Muscle layer of colon (tissue), 2 donors: ENCODE measurements around the gene MYL2.

Experiments used
- H3K27ac ChIP-seq: one replicate; pipeline ENCODE4 v1.7.0; 2013; ENCODE audit warnings: low read depth, mild to moderate bottlenecking, low read length, moderate library complexity
- H3K27me3 ChIP-seq, 2 donors: one replicate each; pipeline ENCODE4 v1.7.0; 2013; ENCODE audit warnings: low read length in 2 of 2, mild to moderate bottlenecking in 2 of 2; ENCODE audit not compliant: insufficient read depth in 2 of 2, control insufficient read depth in 1 of 2
- H3K36me3 ChIP-seq: one replicate; pipeline ENCODE4 v1.7.0; 2013; ENCODE audit warnings: mild to moderate bottlenecking, low read length; ENCODE audit not compliant: insufficient read depth
- H3K4me1 ChIP-seq: one replicate; pipeline ENCODE4 v1.7.0; 2013; ENCODE audit warnings: mild to moderate bottlenecking, low read length; ENCODE audit not compliant: insufficient read depth
- H3K4me3 ChIP-seq, 2 donors: one replicate each; pipeline ENCODE4 v1.7.0; 2013; ENCODE audit warnings: low read length in 2 of 2, low read depth in 1 of 2, mild to moderate bottlenecking in 1 of 2, moderate library complexity in 1 of 2
- H3K9ac ChIP-seq: one replicate; pipeline ENCODE4 v1.7.0; 2013; ENCODE audit warnings: low read length
- H3K9me3 ChIP-seq: one replicate; pipeline ENCODE4 v1.7.0; 2013; ENCODE audit warnings: mild to moderate bottlenecking, low read length
- donor health status: abdominal sarcoma.
- donor health status: Adenocarcinoma of cecum.

The MYL2 gene

DNA sequence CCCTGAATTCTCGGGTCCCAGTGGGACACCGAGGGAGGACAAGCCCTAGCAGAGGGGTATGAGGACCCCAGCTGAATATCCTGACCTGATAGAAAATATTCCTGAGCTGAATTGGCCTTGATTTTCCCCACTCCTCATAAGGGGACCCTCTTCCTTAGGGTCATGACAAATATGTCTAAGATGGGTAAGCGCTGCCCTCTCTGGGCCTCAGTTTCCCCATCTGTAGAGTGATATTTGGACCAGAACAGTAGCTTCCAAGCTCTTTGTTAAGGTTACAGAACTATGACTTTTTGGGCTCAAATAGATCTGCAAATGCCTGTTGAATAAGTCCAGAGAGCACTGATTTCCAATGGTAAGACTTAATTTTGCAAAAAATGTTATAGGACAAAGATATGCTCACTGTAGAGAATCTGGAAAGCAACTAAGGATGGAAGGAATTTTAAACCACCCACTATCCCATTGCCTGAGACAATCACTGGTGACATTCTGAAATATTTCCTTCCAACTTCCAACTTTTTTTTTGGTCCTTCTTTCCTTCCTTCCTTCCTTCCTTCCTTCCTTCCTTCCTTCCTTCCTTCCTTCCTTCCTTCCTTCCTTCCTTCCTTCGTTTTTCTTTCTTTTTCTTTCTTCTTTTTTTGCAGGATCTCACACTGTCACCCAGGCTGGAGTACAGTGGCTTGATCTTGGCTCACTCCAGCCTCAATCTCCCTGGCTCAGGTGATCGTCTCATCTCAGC is 32.0 kb downstream of the MYL2 start:
- H3K9me3 ChIP-seq, result no peaks in the 10 kb centered on the region
- no peak overlapping the region for H3K9ac ChIP-seq
- H3K36me3 ChIP-seq, result no peaks in the 10 kb centered on the region
- H3K4me3 ChIP-seq, result peak overlapping the region in 1 of 2 donors; percentile 67
- no peak overlapping the region for H3K27ac ChIP-seq
- no peaks in the 10 kb centered on the region for H3K27me3 ChIP-seq
- no peaks in the 10 kb centered on the region for H3K4me1 ChIP-seq

DNA sequence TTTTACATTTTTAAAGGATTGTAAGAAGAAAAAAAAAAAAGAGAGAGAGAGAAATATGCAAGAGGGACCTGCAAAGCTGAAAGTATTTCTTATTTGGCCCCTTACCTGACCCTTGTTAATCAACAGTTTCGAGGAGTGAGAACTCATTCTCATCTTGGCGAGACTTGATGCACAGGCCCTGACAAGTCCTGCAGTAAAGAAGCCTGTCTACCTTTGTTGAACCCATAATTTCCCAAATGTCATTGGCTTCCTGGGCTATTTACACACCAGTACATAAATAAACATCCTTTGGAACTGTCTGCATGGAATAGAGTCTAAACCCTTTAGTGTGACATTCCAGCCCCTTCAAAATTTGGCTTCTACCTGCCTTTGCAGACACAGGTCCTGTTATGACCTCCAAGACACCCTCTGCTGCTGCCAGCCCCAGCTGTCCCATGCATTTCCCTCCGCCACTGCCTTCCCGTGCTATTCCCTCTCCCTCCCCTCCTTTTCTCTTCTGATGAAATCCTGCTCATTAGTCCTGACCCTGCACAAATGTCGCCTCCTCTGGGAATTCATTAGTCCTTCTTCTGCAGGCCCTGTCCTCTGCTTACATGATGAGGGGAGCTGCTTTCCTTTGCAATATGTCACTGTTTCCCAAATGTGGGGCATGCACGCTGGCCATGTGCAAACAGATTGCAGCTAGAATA is 35.1 kb downstream of the MYL2 start:
- no peaks in the 10 kb centered on the region for H3K36me3 ChIP-seq
- H3K4me3 ChIP-seq, result no peak overlapping the region
- no peak overlapping the region for H3K27ac ChIP-seq
- H3K9ac ChIP-seq, result no peak overlapping the region
- H3K27me3 ChIP-seq, result no peaks in the 10 kb centered on the region
- no peaks in the 10 kb centered on the region for H3K9me3 ChIP-seq
- H3K4me1 ChIP-seq, result no peaks in the 10 kb centered on the region

DNA sequence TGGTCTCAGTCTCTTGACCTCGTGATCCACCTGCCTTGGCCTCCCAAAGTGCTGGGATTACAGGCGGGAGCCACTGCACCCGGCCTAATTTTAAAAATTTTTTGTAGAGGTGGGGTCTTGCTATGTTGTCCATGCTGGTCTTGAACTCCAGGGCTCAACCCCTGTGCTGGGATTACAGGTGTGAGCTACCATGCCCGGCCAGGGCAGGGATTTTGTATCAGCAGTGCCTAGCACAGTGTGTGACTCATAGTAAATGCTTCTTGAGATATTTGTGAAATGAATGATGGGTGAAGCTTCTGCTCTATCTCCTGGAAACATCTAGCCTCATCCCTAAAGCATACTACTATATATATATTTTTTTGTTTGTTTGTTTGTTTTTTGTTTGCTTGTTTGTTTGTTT is 37.1 kb downstream of the MYL2 start:
- no peaks in the 10 kb centered on the region for H3K36me3 ChIP-seq
- no peak overlapping the region for H3K9ac ChIP-seq
- H3K4me1 ChIP-seq, result peaks cover 9% of the 10 kb centered on the region
- no peak overlapping the region for H3K4me3 ChIP-seq
- H3K27me3 ChIP-seq, result no peaks in the 10 kb centered on the region
- H3K9me3 ChIP-seq, result no peaks in the 10 kb centered on the region
- H3K27ac ChIP-seq, result no peak overlapping the region

DNA sequence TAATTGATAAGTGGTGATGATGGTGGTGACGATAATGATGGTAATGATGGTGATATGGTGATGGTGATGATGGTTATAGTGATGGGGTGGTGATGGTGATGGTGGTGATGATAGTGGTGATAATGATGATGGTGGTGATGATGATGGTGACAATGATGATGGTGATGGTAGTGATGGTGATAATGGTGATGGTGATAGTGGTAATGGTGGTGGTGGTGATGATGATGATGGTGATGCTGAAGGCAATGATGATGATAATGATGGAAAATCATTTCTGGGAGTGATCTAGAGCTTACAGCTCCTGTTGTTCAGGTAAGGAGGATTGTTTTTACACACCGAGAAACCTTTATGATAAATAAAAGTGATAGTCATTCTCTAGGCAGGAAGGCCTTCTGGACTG is 39.7 kb downstream of the MYL2 start:
- H3K9me3 ChIP-seq, result no peaks in the 10 kb centered on the region
- H3K27me3 ChIP-seq, result no peaks in the 10 kb centered on the region
- H3K4me1 ChIP-seq, result peaks cover 9% of the 10 kb centered on the region
- no peak overlapping the region for H3K9ac ChIP-seq
- no peak overlapping the region for H3K4me3 ChIP-seq
- H3K27ac ChIP-seq, result no peak overlapping the region
- H3K36me3 ChIP-seq, result no peaks in the 10 kb centered on the region

DNA sequence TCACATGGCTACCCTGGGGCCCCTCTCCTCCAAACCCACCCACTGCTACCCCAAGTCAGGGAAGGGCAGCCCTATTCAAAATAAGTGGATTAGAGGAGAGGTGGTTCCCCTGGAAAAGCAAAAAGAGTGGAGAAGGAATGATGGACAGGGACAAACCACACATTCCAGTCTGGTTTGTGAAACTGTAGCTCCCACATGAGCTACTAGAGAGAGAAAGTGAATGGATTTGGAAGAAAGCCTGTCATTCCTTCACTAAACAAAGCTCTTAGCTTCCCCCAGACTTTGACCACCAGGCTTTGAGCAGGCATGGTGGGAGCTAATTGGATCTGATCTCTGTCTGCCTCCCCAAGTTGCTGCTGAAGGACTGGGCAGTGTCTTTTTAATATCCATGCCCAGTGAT is 45.6 kb downstream of the MYL2 start:
- Histone ChIP-seq H3K9ac (no peak overlapping the region), H3K9me3 (no peaks in the 10 kb centered on the region), H3K4me3 (no peak overlapping the region), H3K36me3 (no peaks in the 10 kb centered on the region), H3K27me3 (no peaks in the 10 kb centered on the region), H3K4me1 (peaks cover 9% of the 10 kb centered on the region), H3K27ac (no peak overlapping the region)

DNA sequence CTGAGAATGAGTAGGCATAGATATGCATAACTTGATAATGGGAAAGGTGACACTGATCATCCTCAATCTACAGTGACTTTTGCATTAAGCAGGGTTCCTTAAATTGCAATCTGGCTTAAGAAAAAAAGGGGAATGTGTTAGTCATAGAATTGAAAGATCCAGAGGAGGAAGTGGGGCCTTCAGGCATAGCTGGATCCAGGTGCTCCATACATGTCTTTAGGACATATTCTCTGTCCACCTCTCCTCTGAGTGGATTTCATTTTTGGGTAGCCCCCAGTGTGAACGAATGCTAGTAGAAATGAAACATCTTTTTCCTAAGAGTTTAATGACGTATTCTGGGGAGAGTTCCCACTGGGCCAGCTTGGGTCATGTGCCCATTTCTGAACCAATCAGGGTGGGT is 46.0 kb downstream of the MYL2 start:
- H3K27ac ChIP-seq, result no peak overlapping the region
- no peaks in the 10 kb centered on the region for H3K36me3 ChIP-seq
- peaks cover 6% of the 10 kb centered on the region for H3K4me1 ChIP-seq
- no peaks in the 10 kb centered on the region for H3K9me3 ChIP-seq
- H3K4me3 ChIP-seq, result no peak overlapping the region
- no peaks in the 10 kb centered on the region for H3K27me3 ChIP-seq
- no peak overlapping the region for H3K9ac ChIP-seq

DNA sequence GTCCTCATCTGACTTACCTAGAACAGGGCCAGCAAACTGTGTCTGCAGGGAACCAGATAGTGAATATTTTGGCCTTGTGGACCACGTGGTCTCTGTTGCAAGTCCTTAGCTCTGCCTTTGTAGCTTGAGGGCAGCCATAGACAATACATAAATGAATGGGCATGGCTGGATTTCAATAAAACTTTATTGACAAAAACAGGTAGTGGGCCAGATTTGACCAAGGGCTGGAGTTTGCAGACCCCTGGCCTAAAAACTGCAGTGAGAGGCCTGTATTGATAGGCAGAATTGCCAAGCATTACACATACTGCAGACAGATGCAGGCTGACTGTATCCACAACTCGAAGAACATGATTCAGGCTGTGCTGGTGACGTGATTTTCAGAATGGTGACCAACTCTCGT is 48.3 kb downstream of the MYL2 start:
- H3K27ac ChIP-seq, result no peak overlapping the region
- H3K9me3 ChIP-seq, result no peaks in the 10 kb centered on the region
- no peaks in the 10 kb centered on the region for H3K4me1 ChIP-seq
- no peak overlapping the region for H3K4me3 ChIP-seq
- H3K9ac ChIP-seq, result no peak overlapping the region
- no peaks in the 10 kb centered on the region for H3K36me3 ChIP-seq
- H3K27me3 ChIP-seq, result no peaks in the 10 kb centered on the region

DNA sequence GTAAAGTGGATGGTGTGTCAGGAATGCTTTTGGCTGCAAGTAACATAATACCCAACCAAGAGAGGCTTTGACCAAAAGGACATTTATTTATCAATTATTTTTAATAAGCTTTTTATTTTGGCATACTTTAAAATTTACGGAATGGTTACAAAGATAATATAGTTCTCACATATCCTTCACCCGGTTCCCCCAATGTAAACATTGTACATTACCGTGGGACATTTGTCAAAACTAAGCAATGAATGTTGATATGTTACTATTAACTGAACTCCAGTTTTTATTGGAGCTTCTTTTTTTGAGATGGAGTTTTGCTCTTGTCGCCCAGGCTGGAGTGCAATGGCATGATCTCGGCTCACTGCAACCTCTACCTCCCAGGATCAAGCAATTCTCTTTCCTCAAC is 50.6 kb downstream of the MYL2 start:
- Histone ChIP-seq H3K27ac (no peak overlapping the region), H3K36me3 (no peaks in the 10 kb centered on the region), H3K27me3 (no peaks in the 10 kb centered on the region), H3K4me3 (no peak overlapping the region), H3K9me3 (no peaks in the 10 kb centered on the region), H3K9ac (no peak overlapping the region), H3K4me1 (no peaks in the 10 kb centered on the region)

DNA sequence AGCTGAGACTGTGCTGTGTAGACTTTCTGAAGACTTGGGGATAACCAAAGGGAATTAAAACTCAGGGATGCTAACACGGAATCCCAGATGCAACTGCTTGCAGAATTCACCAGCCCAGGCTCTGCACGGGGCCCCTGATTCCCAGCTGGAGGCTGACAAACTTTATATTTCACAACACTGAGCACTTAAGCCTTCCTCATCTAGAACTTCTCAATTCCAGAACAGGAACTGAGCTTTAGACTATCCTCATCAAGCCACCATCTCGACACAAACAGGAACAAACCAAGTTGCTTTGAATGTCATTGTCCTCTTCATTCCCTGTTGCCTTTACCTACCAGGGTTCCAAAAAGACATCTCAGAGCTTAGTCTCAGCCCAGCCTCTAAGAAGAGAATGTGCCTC is 51.4 kb downstream of the MYL2 start:
- Histone ChIP-seq H3K27ac (no peak overlapping the region), H3K9me3 (no peaks in the 10 kb centered on the region), H3K9ac (no peak overlapping the region), H3K4me1 (no peaks in the 10 kb centered on the region), H3K27me3 (no peaks in the 10 kb centered on the region), H3K4me3 (no peak overlapping the region), H3K36me3 (no peaks in the 10 kb centered on the region)

DNA sequence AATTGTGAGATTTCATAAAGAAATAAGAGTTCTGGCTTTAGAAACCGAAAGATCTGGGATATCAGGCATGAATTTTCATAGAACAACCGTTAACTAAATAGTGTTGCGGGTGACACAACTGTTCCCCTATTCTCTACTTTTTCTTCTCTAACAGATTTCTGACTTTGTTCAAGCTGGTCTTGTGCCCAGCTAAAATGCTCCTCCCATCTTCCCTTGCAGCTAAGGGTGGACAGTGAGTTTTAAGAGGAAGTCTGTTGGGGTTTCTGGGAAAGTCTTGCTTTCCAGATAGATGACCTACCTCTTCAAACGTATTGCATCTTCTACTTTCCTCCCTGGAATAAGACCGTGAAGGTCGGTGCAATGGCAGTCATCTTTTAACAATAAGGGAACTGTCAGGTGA is 54.9 kb downstream of the MYL2 start:
- Histone ChIP-seq H3K36me3 (no peaks in the 10 kb centered on the region), H3K4me3 (no peak overlapping the region), H3K27me3 (no peaks in the 10 kb centered on the region), H3K27ac (no peak overlapping the region), H3K9ac (no peak overlapping the region), H3K4me1 (no peaks in the 10 kb centered on the region), H3K9me3 (no peaks in the 10 kb centered on the region)

DNA sequence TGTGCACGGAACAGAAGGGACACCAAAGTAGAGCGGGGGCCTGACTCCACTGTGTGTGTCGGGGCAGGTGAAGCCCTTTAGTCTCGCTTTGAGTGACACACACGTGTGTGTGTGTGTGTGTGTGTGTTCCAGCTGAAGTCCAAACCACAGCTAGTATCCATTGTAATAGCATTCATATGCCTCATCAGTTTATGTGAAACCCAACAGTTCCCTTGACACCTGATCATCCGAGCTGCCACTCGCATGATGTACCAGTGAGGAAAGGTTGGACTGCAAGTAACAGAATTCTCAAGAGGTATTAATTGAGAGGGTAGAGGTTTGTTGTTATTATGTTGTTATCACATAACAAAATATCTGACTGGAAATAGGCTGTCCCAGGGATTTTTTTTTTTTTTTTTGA is 57.2 kb downstream of the MYL2 start:
- no peaks in the 10 kb centered on the region for H3K36me3 ChIP-seq
- no peak overlapping the region for H3K9ac ChIP-seq
- no peak overlapping the region for H3K27ac ChIP-seq
- H3K4me3 ChIP-seq, result no peak overlapping the region
- no peaks in the 10 kb centered on the region for H3K4me1 ChIP-seq
- no peaks in the 10 kb centered on the region for H3K27me3 ChIP-seq
- no peaks in the 10 kb centered on the region for H3K9me3 ChIP-seq

DNA sequence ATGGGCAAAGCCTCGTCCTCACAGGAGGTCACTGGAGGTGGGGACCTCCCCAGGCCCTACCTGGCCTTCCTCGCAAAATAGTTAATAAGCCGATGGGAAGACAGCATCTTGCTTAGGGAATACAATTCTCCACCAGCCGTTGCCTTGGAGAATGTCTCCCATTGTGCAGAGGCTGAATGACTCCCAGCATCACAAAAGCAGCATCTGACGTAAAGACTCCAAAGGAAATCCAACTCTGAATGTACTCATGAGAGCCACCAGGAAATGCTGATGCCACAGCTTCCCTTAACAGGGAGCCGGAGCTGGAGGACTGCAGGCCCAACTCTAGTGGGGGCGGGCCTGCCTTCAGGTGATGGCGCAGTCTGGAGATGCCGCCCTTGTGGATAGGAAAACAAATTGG is 58.0 kb downstream of the MYL2 start:
- H3K27ac ChIP-seq, result no peak overlapping the region
- H3K4me1 ChIP-seq, result no peaks in the 10 kb centered on the region
- H3K36me3 ChIP-seq, result no peaks in the 10 kb centered on the region
- no peaks in the 10 kb centered on the region for H3K9me3 ChIP-seq
- H3K9ac ChIP-seq, result no peak overlapping the region
- no peak overlapping the region for H3K4me3 ChIP-seq
- H3K27me3 ChIP-seq, result no peaks in the 10 kb centered on the region
